ENCODE measurements around the gene GRIA3.

DNA sequence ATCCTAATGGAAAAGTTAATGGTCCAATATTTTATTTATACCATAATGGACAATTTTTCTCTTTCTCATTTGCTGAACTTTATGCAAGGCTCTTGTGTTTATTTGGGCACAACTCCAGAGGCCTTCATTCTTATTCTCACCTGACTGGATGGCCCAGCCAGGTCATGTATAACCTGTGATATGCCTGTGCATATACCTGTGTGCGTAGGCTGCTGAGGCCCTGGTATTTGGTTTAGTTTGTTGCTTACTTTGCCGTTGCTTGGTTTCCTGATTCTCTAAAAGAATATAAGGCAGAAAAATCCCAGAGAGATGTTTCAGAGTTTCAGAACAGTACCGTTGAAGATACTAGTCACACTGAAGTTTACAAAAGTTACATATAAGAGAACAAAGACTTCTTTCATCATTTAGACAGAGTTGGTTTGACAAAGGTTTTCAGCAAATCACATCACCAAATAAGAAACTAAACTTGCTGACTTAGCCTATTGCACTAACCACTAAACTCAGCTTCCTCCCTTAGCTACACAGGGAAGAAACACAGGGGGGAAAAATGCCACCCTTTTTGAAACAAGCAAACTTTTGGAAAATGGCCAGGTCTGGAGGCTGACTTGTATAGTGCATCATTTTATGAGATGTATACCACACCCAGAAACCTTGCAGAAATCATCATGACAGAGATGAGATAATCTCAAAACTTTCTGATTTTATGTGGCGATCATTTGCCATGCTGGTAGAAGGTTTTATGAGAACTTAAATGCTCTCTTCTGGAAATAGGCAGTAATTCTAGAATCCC, 248.5 kb downstream of the GRIA3 start:
- TF ChIP-seq CEBPB (IDR thresholded peaks at IDR 0.05; ENCODE audit: low read depth): no peak
- no peak for TF ChIP-seq POLR2A (IDR thresholded peaks at IDR 0.05; ENCODE audit: borderline replicate concordance, extremely low read depth, insufficient read depth, insufficient read length)
- TF ChIP-seq, protein P1, sequence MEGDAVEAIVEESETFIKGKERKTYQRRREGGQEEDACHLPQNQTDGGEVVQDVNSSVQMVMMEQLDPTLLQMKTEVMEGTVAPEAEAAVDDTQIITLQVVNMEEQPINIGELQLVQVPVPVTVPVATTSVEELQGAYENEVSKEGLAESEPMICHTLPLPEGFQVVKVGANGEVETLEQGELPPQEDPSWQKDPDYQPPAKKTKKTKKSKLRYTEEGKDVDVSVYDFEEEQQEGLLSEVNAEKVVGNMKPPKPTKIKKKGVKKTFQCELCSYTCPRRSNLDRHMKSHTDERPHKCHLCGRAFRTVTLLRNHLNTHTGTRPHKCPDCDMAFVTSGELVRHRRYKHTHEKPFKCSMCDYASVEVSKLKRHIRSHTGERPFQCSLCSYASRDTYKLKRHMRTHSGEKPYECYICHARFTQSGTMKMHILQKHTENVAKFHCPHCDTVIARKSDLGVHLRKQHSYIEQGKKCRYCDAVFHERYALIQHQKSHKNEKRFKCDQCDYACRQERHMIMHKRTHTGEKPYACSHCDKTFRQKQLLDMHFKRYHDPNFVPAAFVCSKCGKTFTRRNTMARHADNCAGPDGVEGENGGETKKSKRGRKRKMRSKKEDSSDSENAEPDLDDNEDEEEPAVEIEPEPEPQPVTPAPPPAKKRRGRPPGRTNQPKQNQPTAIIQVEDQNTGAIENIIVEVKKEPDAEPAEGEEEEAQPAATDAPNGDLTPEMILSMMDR (IDR thresholded peaks at IDR 0.05 in 2 of 3, conservative IDR thresholded peaks at IDR 0.05 in 1 of 3; ENCODE audit: borderline replicate concordance in 1 of 3, insufficient read depth in 1 of 3, low read depth in 2 of 3, low read length in 2 of 3): no peak
- no peak for TF ChIP-seq EZH2 (IDR thresholded peaks at IDR 0.05)
- no peak for TF ChIP-seq POLR2AphosphoS5 (IDR thresholded peaks at IDR 0.05; ENCODE audit: low read depth, low read length)
